ENCODE data around the gene MRO.

The MRO gene

GRCh38 chr18:50819728-50820378 lies at the start of gene MRO:
Gene MRO, minus strand, starts transcription at chr18:50820016. Its CDS starts 10,616 bp downstream, at chr18:50809400.
- Histone ChIP-seq H3K4me2 (ENCODE audit: low read length) (peak within 1 kb of the TSS; percentile 82), H3K4me1 (ENCODE audit: control insufficient read depth, low read length) (peaks cover 35% of the 10 kb centered on the region), H3K36me3 (ENCODE audit: control insufficient read depth, low read length) (no peaks in the 10 kb centered on the region), H3K27me3 (ENCODE audit: control insufficient read depth, low read length) (peaks cover 6% of the 10 kb centered on the region), H3K79me2 (ENCODE audit: control insufficient read depth, low read length) (no peaks in the 10 kb centered on the region), H3K27ac (ENCODE audit: low read depth, low read length) (peak within 1 kb of the TSS; percentile 1; the same call in 1 of the 2 replicates), H3K9me3 (ENCODE audit: control insufficient read depth, insufficient read depth, low read length) (no peaks in the 10 kb centered on the region), H3K4me3 (ENCODE audit: low read length) (peak within 1 kb of the TSS; percentile 63), H3K9me2 (replicated peaks; ENCODE audit: control insufficient read depth, low read length) (no peaks in the 10 kb centered on the region), H3F3A (ENCODE audit: control insufficient read depth, insufficient read depth) (no peaks in the 10 kb centered on the region), H4K20me1 (ENCODE audit: control insufficient read depth, insufficient read depth, low read depth, low read length) (no peaks in the 10 kb centered on the region)
- peak; percentile 91 for TF ChIP-seq CTCF (IDR thresholded peaks at IDR 0.05; ENCODE audit: low read depth, low read length, poor library complexity, severe bottlenecking)
- TF ChIP-seq EZH2phosphoT487 (IDR thresholded peaks at IDR 0.05; ENCODE audit: borderline replicate concordance, low read length) = no peak

GRCh38 chr18:50869150-50869549 lies 49.3 kb upstream of the MRO start:
- Histone ChIP-seq H3K36me3 (ENCODE audit: control insufficient read depth, low read length) (no peaks in the 10 kb centered on the region), H3K4me2 (ENCODE audit: low read length) (no peak overlapping the region), H3K9me3 (ENCODE audit: control insufficient read depth, insufficient read depth, low read length) (no peaks in the 10 kb centered on the region), H3K79me2 (ENCODE audit: control insufficient read depth, low read length) (no peaks in the 10 kb centered on the region), H3K4me3 (ENCODE audit: low read length) (no peak overlapping the region), H4K20me1 (ENCODE audit: control insufficient read depth, insufficient read depth, low read depth, low read length) (no peaks in the 10 kb centered on the region), H3K27me3 (ENCODE audit: control insufficient read depth, low read length) (no peaks in the 10 kb centered on the region), H3K9me2 (replicated peaks; ENCODE audit: control insufficient read depth, low read length) (no peaks in the 10 kb centered on the region), H3K4me1 (ENCODE audit: control insufficient read depth, low read length) (no peaks in the 10 kb centered on the region), H3F3A (ENCODE audit: control insufficient read depth, insufficient read depth) (no peaks in the 10 kb centered on the region), H3K27ac (ENCODE audit: low read depth, low read length) (no peak overlapping the region)
- TF ChIP-seq CTCF (IDR thresholded peaks at IDR 0.05; ENCODE audit: low read depth, low read length, poor library complexity, severe bottlenecking) (no peak), EZH2phosphoT487 (IDR thresholded peaks at IDR 0.05; ENCODE audit: borderline replicate concordance, low read length) (no peak)

GRCh38 chr18:50866765-50867164 lies 46.9 kb upstream of the MRO start:
- Histone ChIP-seq H3K79me2 (ENCODE audit: control insufficient read depth, low read length) (no peaks in the 10 kb centered on the region), H3K36me3 (ENCODE audit: control insufficient read depth, low read length) (no peaks in the 10 kb centered on the region), H3K4me2 (ENCODE audit: low read length) (no peak overlapping the region), H3K4me3 (ENCODE audit: low read length) (no peak overlapping the region), H3K9me3 (ENCODE audit: control insufficient read depth, insufficient read depth, low read length) (no peaks in the 10 kb centered on the region), H3F3A (ENCODE audit: control insufficient read depth, insufficient read depth) (no peaks in the 10 kb centered on the region), H4K20me1 (ENCODE audit: control insufficient read depth, insufficient read depth, low read depth, low read length) (no peaks in the 10 kb centered on the region), H3K27me3 (ENCODE audit: control insufficient read depth, low read length) (no peaks in the 10 kb centered on the region), H3K27ac (ENCODE audit: low read depth, low read length) (no peak overlapping the region), H3K9me2 (replicated peaks; ENCODE audit: control insufficient read depth, low read length) (no peaks in the 10 kb centered on the region), H3K4me1 (ENCODE audit: control insufficient read depth, low read length) (peaks cover 8% of the 10 kb centered on the region)
- TF ChIP-seq EZH2phosphoT487 (IDR thresholded peaks at IDR 0.05; ENCODE audit: borderline replicate concordance, low read length) (no peak), CTCF (IDR thresholded peaks at IDR 0.05; ENCODE audit: low read depth, low read length, poor library complexity, severe bottlenecking) (peak; percentile 36)
